Stimulated activated naive CD8-positive, alpha-beta T cell treated with anti-CD3 and anti-CD28 coated beads, Interleukin-15, Interleukin-2, amounts not matched to agents 100 ng/mL and 50 ng/mL, for 24 hours (primary cell): ENCODE data around the gene IDH2.
A peak's percentile ranks its signal among the peaks of the same experiment; 100 is the strongest.

Experiments
- H3K27ac Mint-ChIP-seq: one replicate; pipeline ENCODE4 v1.8.0; 2021; ENCODE audit warnings: mild to moderate bottlenecking, mixed read lengths
- H3K27me3 Mint-ChIP-seq: one replicate; pipeline ENCODE4 v1.8.0; 2021; ENCODE audit warnings: mixed read lengths
- H3K36me3 Mint-ChIP-seq: one replicate; pipeline ENCODE4 v1.8.0; 2021; ENCODE audit warnings: low read depth, mixed read lengths
- H3K4me1 Mint-ChIP-seq: one replicate; pipeline ENCODE4 v1.8.0; 2021; ENCODE audit warnings: low read depth, mixed read lengths
- H3K4me3 Mint-ChIP-seq: one replicate; pipeline ENCODE4 v1.8.0; 2021; ENCODE audit warnings: mild to moderate bottlenecking, mixed read lengths
- H3K9me3 Mint-ChIP-seq: one replicate; pipeline ENCODE4 v1.8.0; 2021; ENCODE audit warnings: mixed read lengths

The IDH2 gene

DNA sequence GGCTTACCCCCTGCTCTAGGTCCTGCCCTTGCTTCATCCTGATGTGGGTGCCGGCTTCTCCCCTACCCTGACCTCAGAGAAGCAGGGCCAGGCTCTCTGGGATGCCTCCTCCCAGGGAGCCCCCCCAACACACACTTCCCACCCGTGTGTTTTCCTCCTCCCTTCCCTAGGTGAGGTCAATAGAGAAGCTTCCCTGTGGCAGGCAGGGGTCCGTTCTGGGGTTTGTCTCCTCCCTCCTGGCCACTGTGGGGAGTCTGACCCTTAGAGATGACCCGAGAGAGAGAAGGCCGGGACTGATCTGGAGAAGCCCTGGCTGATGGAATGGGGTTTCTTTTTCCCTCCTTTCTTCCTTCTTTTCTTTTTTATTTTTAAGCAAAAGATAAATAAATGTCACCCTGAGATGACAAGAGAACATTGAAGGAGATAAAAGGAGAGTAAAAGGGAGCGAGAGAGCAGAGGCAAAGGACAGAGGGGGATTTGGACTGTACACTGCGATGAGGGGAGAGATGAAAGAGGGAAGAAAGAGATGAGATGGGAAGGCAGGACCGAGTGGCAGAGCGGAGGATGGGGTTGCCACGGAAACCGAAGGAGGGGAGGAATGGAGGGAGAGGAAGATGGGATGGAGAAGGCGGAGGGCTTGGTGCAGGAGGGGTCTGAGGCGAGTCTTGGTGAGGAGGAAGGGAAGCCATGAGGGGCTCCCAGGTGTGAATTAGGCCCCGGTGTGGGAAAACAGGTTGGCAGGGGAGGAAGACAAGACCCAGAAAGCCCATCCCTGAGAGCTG is 48.4 kb downstream of the IDH2 start:
- no peaks in the 10 kb centered on the region for H3K9me3 Mint-ChIP-seq
- H3K4me1 Mint-ChIP-seq, result peaks cover 21% of the 10 kb centered on the region
- H3K27ac Mint-ChIP-seq, result no peak overlapping the region
- H3K4me3 Mint-ChIP-seq, result no peak overlapping the region
- H3K27me3 Mint-ChIP-seq, result no peaks in the 10 kb centered on the region
- H3K36me3 Mint-ChIP-seq, result no peaks in the 10 kb centered on the region

DNA sequence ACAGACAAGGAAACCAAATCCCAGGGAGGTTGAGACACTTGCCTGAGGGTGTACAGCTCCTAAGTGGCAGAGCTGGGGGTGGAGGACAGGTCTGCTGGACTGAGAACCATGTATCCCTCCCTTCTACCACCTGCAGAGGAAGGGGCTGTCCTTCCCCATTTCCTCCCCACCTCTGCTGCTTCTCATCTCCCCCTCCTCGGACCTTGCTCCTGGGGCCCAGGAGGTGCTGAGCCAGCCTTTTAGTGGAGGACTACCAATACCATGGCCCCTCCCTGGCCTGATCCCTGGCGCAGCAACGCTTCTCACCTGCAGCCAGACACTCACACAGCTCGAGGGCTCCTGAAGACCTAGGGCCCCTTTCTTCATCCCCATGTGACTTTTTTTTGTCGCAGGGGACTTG is 50.4 kb downstream of the IDH2 start:
- no peak overlapping the region for H3K27ac Mint-ChIP-seq

DNA sequence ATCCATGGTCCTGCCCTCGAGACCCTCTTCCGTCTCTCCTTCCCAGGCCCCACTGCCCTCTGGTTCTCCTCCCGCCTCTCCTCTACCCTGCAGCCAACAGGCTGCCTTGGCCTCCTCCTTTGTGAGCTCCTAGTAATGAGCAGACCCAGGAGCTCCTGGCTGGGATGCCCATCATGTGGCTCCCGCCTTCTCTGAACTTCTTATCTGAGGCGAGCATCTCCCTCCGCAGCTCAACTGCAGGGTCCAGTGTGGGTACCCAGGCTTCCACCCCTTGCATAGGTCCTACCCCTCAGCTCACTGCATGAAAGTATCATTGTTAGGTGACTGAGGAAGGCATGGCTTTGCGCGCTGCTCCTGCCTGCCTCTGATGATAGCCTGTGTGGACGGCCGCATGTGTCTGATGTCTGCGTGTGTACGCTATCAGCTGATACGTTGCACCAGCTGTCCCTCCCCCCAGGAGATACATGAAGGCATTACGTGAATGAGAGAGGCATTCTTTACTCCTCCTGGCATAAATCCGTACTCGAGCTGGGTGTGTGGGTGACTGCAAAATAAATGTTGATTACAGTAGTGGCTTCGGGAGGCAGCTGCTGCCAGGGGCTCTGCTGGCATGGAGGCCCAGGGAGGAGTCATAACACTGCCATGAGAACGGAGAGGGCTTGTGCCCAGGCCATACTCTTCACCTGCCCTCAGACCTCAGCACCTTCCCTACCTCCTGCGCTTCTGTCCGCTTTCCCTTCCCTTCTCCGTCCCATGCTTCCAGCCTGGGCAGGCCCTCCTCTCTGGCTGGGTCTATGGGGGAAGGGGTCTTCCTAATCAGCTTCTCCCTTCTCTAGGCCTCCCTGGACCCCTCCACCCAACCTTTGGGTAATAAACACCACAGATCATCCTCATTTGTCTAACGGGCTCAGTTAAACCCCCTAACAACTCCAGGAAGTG is 52.3 kb downstream of the IDH2 start:
- no peaks in the 10 kb centered on the region for H3K9me3 Mint-ChIP-seq
- H3K4me1 Mint-ChIP-seq, result peaks cover 24% of the 10 kb centered on the region
- H3K36me3 Mint-ChIP-seq, result no peaks in the 10 kb centered on the region
- H3K4me3 Mint-ChIP-seq, result no peak overlapping the region
- H3K27me3 Mint-ChIP-seq, result no peaks in the 10 kb centered on the region
- no peak overlapping the region for H3K27ac Mint-ChIP-seq

More for the DNA sequence above, 50.4 kb downstream of the IDH2 start:
- Mint-ChIP-seq H3K4me3 (no peak overlapping the region), H3K36me3 (no peaks in the 10 kb centered on the region), H3K4me1 (peaks cover 8% of the 10 kb centered on the region), H3K9me3 (no peaks in the 10 kb centered on the region), H3K27me3 (no peaks in the 10 kb centered on the region)

DNA sequence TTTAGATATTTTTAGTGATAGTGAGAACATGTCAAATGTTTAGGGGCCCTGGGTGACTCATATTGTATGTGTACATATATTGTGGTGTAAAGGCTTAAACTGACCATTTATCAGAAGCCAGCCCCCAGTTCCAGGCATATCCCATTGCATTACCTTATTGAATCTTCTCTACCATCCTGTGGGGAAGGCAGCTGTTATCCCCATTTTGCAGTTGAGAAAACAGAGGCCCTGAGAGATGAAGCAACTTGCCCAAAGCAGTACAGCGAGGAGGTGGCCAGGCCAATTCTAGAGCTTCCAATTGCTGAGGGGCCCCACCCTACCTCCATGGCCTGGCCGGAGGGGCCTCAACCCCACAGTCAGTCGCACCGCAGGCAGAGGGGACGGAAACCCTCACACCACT is 53.2 kb downstream of the IDH2 start:
- Mint-ChIP-seq H3K27ac (no peak overlapping the region), H3K4me3 (no peak overlapping the region), H3K27me3 (no peaks in the 10 kb centered on the region), H3K9me3 (no peaks in the 10 kb centered on the region), H3K4me1 (peaks cover 21% of the 10 kb centered on the region), H3K36me3 (no peaks in the 10 kb centered on the region)

DNA sequence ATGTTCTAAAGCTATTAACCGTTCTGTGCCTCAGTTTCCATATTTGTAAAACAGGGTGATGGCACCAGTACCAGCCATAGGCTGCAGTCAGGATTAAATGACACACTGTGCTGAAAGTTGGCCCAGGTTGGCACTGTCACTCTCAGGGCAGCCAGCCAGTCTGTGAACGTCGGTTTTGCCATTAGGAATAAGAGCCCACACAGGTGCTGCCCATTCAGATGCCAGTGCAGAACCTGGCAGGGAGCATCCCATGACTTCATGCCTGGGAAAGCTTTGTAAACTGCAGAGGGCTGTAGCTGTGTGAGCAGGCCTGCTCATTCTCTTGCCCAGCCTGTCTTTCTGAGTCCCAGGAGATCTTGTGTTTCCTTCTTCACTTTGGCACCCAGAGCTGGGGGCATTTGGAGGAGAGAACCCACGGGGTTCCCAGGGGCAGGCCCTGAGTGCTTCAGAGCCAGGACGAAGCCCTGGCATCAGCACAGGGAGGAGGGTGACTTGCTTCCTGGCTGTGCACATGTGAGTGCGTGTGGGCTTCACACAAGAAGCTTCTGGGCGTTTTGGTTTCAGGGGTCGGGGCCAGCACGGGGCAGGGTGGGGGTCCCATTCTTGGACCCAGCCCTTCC is 54.2 kb downstream of the IDH2 start:
- Mint-ChIP-seq H3K4me3 (no peak overlapping the region), H3K4me1 (peaks cover 21% of the 10 kb centered on the region), H3K36me3 (no peaks in the 10 kb centered on the region), H3K27ac (no peak overlapping the region), H3K27me3 (no peaks in the 10 kb centered on the region), H3K9me3 (no peaks in the 10 kb centered on the region)

DNA sequence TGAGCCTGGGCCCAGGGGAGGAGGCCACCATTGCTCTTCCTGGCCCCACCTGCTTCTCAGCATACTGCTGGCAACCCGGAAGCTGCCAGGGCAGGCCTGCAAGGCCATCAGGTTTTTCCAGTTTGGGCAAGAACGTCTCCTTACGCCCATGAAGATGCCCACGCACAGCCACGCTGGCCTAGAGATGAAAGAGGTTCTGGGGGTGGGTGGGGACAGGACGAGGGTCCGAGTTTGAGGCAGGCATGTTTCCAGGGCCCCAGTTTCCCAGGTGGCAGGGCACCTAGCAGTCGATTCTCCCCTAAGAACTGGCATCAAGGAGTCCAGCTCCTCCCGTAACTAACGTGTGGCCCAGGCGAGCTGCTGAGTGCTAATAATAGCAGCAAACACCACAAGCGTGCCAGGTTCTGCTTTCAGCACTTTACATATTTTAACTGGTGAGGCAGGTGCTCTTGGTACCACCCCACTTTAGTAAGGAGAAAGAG is 55.3 kb downstream of the IDH2 start:
- Mint-ChIP-seq H3K27me3 (no peaks in the 10 kb centered on the region), H3K4me3 (no peak overlapping the region), H3K36me3 (no peaks in the 10 kb centered on the region), H3K9me3 (no peaks in the 10 kb centered on the region), H3K27ac (no peak overlapping the region), H3K4me1 (peaks cover 18% of the 10 kb centered on the region)

DNA sequence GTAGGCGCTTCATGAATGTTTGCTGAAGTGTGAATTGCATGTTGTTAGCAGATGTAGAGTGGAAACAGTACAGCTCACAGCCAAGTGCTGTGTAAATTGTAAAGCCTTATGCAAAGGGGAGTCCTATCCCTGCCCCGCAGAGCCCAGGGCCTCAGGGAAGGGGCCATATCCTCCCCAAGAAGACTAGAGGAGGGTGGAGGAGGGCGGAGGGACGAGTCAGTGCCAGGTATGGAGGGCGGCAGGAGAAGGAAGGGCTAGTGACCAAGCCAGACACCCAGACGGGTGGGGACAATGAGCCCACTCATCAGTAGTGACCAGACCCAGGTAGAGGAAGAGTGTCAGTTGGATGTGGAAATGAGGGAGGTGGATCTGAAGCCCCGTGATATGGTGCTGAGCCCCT is 56.0 kb downstream of the IDH2 start:
- Mint-ChIP-seq H3K36me3 (no peaks in the 10 kb centered on the region), H3K27ac (no peak overlapping the region), H3K4me3 (no peak overlapping the region), H3K9me3 (no peaks in the 10 kb centered on the region), H3K4me1 (peaks cover 18% of the 10 kb centered on the region), H3K27me3 (no peaks in the 10 kb centered on the region)

DNA sequence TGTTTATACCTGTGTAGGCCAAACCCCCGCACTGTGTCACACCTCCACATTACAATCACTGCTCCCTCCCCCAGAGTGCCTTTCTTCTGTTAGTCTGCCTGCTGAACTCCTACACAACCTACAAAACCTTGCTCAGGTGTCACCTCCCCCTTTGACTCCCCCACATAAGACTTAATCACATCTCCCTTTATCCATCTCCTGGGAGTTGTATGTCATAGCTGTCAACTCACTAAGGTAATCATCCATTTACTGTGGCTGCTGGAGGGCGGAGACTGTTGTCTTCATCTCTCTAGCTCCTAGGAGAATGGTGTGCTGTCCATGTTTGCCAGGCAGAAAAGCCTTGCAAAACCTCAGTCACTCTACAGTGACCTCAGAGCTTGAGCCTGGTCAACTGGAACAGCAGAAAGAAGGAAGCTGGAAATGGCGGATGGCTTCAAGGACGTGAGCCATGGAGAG is 57.3 kb downstream of the IDH2 start:
- H3K9me3 Mint-ChIP-seq, result no peaks in the 10 kb centered on the region
- H3K27ac Mint-ChIP-seq, result no peak overlapping the region
- peaks cover 28% of the 10 kb centered on the region for H3K4me1 Mint-ChIP-seq
- H3K4me3 Mint-ChIP-seq, result no peak overlapping the region
- no peaks in the 10 kb centered on the region for H3K36me3 Mint-ChIP-seq
- H3K27me3 Mint-ChIP-seq, result no peaks in the 10 kb centered on the region

DNA sequence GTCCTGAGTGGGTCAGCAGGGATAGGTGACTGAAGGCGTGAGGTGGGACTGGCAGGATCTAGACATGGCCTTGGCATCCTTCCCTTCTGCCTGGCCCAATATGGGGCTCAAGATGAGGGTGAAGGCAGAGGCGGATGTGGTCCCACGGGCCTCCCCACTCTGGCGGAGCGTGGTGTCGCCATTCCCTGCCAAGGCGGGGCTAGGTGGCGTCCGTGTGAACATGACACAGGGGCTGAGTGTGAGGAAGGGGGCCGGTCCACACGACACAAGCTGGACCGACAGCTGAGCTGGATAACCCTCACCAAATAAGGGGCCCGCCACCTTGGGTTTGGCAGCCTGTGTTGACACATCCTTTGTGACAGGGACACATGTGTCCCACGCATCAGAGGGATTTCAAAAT is 58.1 kb downstream of the IDH2 start:
- Mint-ChIP-seq H3K36me3 (peaks cover 4% of the 10 kb centered on the region), H3K4me3 (no peak overlapping the region), H3K27me3 (no peaks in the 10 kb centered on the region), H3K9me3 (no peaks in the 10 kb centered on the region), H3K27ac (no peak overlapping the region), H3K4me1 (peaks cover 35% of the 10 kb centered on the region)

DNA sequence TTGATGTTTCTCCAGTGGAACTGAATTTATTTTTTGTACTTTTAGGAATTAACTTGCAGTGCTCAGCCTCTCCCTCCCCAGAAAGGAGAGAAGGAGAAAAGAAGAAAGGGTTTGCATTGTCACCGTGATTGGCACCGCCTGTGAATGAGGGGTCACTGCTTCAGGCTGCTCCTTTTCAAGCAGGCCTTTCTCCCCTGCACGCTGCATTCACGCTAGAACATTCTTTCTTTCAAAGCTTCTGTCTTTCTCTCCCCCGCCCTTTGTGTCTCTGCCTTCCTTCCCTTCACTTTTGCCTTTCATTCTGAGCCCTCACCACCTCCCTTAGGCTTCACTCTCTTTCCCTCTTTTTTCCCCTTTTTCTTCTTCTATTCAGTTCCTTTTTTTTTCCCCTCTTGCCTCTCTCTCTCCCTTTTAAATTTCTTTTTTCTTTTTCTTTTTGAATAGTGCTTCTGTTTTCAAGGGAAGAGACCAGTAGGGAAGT is 58.7 kb downstream of the IDH2 start:
- Mint-ChIP-seq H3K4me3 (no peak overlapping the region), H3K9me3 (no peaks in the 10 kb centered on the region), H3K27me3 (no peaks in the 10 kb centered on the region), H3K36me3 (peaks cover 4% of the 10 kb centered on the region), H3K4me1 (peaks cover 41% of the 10 kb centered on the region), H3K27ac (no peak overlapping the region)

DNA sequence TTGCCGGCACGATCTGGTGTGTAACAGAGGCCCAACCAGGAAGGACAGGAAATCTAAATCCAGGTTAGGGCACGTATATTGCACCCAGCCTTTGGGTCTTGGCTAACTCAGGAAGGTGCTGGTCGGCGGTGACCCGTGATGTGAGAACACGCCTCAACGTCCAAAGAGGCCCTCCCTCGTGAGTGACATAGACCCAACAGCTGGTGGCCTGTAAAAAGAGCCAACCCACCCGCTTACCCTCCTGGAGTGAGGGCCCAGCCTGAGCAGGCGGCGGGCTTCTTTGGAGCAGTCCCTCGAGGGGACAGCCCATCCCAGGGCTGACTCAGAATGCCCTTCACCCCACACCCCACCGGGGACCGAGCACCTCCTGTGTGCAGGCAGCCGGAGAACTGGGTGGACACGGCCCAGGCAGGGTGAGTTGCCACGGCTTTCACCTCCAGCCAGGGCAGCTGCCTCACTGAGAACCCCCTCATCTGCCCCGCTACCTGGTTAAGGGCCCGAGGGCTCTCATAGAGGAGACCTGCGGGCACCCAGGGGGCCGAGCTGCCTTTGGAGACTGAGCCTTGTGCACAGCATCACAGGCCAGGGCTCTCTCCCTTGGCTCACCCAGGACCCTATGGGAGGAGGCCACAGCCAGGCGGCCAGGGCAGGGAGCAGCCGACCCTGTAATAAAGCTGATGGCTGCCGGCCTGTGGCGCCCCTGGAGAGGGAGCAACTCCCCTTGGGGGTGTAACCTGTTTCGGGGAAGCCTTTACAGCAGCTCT is 59.3 kb downstream of the IDH2 start:
- Mint-ChIP-seq H3K36me3 (peaks cover 8% of the 10 kb centered on the region), H3K4me3 (no peak overlapping the region), H3K9me3 (no peaks in the 10 kb centered on the region), H3K27ac (peak overlapping the region; percentile 38), H3K27me3 (no peaks in the 10 kb centered on the region), H3K4me1 (peaks cover 48% of the 10 kb centered on the region)

DNA sequence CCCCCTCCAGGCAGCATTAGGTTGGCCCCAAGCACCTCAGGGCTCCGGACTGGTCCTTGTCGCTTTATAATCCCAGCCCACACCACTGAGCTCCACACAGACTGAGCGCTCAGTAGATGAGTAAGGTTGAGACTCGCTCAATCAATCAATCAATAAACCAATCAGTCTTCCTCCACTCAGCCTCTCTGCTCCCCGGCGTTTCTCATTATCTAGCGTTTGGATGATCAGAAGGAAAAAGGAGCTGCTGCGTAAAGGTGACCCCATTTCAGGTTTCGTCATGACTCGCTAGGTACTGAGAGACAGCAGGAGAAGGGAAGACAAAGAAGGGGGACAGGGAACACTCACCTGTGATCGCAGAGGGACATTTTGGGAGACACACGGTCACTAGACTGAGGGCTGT is 59.9 kb downstream of the IDH2 start:
- H3K36me3 Mint-ChIP-seq, result peaks cover 8% of the 10 kb centered on the region
- H3K27me3 Mint-ChIP-seq, result no peaks in the 10 kb centered on the region
- H3K9me3 Mint-ChIP-seq, result no peaks in the 10 kb centered on the region
- H3K27ac Mint-ChIP-seq, result peak overlapping the region; percentile 38
- H3K4me3 Mint-ChIP-seq, result no peak overlapping the region
- peaks cover 54% of the 10 kb centered on the region for H3K4me1 Mint-ChIP-seq

DNA sequence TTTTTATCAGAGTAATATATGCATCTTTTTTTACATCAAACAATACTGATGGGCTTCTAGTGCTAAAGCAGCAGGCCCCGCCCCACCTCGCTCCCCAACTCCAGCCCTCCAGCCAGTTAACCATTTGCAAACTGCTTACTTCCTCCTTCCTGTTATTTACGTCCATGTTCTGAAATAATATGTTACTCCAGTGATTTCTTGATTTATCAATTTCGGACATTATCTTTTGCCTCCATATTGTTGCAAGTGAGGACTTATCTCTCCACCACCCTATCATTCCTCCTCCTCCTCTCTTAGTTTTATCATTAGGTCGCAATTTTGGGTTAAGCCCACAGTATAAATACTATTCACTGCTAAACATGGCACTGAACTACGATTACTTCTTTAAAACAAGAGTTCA is 61.6 kb downstream of the IDH2 start:
- no peaks in the 10 kb centered on the region for H3K27me3 Mint-ChIP-seq
- H3K9me3 Mint-ChIP-seq, result no peaks in the 10 kb centered on the region
- H3K36me3 Mint-ChIP-seq, result peaks cover 8% of the 10 kb centered on the region
- H3K4me3 Mint-ChIP-seq, result no peak overlapping the region
- no peak overlapping the region for H3K27ac Mint-ChIP-seq
- H3K4me1 Mint-ChIP-seq, result peaks cover 62% of the 10 kb centered on the region

DNA sequence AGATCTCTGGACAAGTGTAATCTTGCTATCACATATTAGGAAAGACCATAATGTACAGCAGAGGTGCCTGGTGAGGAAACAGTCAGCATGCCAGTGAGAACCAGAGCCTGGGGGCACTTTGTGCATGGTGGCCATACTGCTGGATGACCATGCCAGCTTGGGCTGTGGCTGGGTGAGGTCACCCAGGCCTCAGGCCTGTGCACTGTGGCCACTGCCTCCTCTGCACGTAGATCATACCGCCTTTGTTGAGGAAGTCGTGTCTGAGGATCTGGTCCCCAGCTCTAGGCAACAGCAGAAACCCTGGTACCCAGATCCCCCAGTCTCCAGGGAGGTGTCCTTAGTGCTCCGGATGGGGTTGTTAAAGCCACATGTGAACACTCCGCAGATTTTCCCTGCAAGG is 62.3 kb downstream of the IDH2 start:
- H3K4me1 Mint-ChIP-seq, result peaks cover 62% of the 10 kb centered on the region
- H3K4me3 Mint-ChIP-seq, result no peak overlapping the region
- H3K27me3 Mint-ChIP-seq, result no peaks in the 10 kb centered on the region
- peaks cover 8% of the 10 kb centered on the region for H3K36me3 Mint-ChIP-seq
- H3K9me3 Mint-ChIP-seq, result no peaks in the 10 kb centered on the region
- H3K27ac Mint-ChIP-seq, result no peak overlapping the region
